ENCODE data around the gene TUBGCP6.

Gene TUBGCP6

DNA sequence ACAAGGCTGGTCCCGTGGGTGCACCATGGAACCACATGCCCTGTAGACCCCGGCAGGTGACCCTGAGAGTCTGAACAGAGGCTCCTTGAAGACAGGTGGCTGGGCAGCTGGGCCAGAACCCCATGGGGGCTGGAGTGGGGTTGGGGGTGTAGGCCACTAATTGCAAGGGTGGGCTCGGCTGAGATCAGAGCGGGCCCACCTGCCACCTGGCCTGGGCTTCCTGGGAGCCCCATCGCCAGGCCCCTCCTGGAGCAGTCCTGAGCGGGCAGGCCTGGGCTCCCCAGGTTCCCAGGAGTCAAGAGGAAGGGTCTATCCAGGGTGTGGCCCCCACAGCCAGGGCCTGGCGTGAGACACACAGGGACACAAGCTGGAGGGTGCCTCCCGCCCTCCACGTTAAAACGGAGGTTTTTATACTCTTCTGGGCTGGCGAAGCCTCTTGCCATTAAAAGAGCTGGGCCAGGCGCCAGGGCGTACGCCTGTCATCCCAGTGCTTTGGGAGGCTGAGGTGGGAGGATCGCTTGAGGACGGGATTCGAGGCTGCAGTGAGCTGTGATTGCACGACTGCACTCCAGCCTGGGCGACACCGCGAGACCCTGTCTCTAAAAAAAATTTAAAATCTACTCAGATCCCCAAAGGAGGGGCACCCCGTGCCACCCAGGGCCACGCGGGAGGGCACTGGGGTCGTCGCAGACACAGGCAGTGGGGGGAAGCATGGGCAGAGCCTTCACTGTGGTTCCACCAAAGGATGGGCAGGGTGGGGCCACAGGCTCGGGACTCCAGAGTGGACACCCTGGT, 63.9 kb downstream of the TUBGCP6 start:
- no peak for DNase-seq (ENCODE audit: low spot score)

DNA sequence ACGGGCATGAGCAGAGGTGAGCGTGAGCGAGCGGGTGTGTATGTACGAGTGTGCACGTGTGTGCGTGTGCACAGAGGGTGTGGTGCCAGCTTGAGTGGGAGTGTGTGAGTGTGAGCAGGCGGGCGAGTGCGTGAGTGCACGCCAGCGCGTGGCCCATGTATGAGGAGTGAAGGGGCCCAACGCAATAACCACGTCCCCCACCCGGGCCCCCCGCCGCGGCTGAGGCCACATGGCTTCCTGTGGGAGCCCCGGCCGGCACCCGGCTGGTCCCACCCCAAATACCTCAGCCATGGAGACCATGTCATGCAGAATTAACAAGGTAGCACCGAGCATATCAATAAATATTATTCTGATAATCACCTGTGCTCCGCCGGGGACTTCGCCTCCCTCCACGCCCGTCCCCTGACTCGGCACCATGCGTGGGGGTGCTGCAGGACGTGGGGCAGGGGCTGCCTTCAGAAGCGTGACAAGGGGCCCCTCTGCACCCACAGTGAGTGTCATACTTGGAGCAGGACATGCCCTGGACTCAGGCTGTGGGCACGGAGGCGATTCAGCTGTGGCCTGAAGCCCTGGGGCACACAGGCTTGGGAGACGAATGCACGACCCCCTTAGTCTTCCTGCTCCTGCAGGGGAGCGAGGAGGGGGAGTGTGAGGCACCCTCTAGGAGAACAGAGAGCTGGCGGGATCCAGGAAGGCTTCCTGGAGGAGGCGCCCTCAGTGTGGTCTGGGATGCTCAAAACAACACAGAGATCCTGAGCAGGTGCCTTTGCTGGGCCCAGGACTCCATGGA, 64.7 kb downstream of the TUBGCP6 start:
- no peak for DNase-seq (ENCODE audit: low spot score)

DNA sequence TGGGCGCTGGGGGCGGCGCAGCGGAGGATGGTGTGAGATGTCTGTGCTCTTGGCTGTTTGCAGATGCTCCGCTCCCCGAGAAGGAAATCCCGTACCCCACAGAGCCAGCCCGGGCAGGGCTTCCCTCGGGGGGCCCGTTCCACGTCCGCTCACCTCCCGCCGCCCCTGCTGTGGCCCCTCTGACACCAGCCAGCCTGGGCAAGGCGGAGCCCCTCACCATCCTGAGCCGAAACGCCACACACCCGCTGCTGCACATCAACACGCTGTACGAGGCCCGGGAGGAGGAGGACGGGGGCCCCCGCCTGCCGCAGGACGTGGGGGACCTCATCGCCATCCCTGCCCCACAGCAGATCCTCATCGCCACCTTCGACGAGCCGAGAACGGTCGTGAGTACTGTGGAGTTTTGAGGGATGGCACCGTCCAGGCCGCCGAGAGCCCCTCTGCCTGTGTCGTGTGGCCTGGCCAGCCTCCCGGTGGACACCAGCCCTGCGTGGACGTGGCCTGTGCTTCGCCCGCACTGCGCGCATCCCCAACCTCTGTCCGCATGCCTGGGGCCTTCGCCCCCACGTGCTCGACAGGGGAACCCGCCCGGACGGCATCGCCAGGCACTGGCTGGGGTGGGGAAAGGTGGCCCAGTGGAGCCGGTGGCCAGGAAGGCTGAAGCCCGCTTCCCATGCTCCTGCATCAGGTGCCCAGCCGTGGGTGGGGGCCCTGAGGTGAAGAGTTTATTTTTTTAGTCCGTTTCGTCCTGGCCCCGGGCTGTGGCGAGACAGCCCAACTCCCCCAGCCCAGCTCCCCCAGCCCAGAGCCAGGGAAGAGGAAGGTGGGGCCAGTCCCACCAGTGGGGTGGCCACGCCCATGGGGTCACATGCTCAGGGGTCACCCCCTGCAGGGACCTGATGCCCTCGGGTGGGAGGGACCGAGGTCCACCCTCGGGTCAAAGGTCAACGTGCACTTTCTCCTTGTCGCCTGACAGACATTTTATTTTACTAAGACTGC, 65.7 kb downstream of the TUBGCP6 start:
- DNase-seq (ENCODE audit: low spot score): no peak

DNA sequence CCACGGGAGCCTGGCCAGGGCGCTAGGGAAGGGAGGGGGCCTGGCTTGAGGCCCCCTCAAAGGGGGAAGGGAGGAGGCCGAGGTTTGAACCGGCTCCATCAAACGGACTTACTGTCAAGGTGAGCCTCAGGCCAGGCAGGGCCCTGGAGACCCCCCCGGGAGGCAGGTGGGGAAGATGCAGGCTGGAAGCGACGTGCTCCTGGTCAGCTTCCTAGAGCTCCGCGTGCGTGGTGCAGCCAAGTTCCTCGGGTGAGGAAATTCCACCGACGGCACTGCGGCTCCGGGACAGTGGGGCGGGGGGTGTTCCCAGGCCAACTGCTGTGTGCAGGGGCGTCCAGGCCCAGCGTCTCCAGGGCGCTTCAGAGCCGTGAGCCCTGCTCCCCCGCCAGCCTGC, 66.4 kb downstream of the TUBGCP6 start:
- no peak for DNase-seq (ENCODE audit: low spot score)

DNA sequence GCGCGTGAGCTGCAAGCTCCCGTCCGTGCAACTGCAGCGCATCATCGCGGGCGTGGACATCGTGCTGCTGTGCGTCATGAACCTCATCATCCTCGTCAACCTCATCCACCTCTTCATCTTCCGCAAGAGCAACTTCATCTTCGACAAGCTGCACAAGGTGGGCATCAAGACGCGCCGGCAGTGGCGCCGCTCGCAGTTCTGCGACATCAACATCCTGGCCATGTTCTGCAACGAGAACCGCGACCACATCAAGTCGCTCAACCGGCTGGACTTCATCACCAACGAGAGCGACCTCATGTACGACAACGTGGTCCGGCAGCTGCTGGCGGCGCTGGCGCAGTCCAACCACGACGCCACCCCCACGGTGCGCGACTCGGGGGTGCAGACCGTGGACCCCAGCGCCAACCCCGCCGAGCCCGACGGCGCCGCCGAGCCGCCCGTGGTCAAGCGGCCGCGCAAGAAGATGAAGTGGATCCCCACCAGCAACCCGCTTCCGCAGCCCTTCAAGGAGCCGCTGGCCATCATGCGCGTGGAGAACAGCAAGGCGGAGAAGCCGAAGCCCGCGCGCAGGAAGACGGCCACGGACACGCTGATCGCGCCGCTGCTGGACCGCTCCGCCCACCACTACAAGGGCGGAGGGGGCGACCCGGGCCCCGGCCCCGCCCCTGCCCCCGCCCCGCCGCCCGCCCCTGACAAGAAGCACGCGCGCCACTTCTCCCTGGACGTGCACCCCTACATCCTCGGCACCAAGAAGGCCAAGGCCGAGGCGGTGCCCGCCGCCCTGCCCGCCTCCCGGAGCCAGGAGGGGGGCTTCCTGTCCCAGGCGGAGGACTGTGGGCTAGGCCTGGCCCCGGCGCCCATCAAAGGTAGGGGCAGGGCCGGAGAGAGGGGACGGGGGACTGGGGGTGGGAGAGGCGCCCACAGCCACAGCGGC, 67.0 kb downstream of the TUBGCP6 start:
- DNase-seq (ENCODE audit: low spot score): no peak

DNA sequence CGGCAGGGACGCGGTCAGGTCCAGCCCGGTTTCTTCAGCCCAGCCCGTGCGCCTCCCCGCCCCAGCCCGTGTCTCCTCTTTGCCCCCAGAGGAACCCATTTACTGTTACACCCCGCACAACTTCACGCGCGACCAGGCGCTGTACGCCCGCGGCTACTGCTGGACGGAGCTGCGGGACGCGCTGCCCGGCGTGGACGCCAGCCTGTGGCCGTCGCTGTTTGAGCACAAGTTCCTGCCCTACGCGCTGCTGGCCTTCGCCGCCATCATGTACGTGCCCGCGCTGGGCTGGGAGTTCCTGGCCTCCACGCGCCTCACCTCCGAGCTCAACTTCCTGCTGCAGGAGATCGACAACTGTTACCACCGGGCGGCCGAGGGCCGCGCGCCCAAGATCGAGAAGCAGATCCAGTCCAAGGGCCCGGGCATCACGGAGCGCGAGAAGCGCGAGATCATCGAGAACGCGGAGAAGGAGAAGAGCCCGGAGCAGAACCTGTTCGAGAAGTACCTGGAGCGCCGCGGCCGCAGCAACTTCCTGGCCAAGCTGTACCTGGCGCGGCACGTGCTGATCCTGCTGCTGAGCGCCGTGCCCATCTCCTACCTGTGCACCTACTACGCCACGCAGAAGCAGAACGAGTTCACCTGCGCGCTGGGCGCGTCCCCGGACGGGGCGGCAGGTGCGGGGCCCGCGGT, 67.8 kb downstream of the TUBGCP6 start:
- no peak for DNase-seq (ENCODE audit: low spot score)

DNA sequence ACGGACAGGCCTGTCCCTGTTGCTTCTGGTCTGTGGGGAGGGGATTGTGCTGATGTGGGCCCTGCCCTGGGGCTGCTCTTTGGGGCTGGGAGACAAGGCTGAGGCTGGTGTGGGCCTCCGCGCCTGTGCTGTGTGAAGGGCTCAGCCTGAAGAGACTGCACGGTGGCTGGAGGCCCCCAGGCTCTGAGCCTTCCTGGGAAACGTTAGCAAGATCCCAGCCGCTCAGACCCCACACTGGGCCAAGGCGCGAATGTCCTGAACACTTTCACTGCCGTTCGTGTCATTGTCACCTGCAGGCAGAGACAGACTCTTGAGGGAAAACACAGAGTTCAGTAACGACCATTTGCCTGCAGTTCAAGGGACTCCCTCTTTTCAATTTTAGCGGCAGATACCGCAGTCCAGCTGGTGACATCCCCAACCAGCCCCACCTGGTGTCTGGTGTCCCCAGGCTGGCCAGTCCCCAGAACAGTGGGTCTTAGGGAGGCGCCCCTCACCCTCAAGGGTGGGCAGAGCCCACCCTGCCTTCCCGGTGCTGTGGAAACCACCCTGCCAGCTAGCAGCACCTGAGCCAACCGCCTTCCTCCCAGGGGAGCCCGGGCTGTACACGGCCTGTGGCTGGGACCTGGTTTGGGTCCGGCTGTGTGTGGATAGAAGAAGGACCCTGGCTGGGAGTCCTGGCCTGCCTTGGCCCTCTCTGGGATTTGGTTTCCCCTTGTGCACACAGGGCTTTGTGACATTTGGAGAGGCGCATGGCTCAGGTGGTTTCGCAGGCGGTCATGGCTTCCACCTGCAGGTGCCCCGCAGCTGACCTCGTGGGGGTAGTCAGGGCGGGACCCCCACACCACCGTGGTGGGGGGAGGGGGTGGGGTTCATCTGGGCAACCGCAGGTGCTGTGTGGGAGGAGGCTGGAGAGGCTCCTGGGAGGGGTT, 68.6 kb downstream of the TUBGCP6 start:
- no peak for DNase-seq (ENCODE audit: low spot score)

DNA sequence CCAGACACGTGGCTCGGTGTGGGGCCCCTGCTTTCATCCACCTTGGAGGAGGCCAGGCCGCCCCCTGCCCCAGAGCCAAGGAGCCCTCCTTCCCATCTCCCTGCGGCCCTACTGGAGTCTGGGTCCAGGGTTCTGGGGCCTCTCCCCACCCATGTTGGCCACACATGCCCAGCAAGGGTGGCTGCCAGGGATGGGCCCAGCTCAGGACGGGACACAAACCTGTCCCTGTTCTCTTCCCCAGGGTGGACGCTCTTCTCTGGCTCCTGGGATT, 69.7 kb downstream of the TUBGCP6 start:
- no peak for DNase-seq (ENCODE audit: low spot score)

DNA sequence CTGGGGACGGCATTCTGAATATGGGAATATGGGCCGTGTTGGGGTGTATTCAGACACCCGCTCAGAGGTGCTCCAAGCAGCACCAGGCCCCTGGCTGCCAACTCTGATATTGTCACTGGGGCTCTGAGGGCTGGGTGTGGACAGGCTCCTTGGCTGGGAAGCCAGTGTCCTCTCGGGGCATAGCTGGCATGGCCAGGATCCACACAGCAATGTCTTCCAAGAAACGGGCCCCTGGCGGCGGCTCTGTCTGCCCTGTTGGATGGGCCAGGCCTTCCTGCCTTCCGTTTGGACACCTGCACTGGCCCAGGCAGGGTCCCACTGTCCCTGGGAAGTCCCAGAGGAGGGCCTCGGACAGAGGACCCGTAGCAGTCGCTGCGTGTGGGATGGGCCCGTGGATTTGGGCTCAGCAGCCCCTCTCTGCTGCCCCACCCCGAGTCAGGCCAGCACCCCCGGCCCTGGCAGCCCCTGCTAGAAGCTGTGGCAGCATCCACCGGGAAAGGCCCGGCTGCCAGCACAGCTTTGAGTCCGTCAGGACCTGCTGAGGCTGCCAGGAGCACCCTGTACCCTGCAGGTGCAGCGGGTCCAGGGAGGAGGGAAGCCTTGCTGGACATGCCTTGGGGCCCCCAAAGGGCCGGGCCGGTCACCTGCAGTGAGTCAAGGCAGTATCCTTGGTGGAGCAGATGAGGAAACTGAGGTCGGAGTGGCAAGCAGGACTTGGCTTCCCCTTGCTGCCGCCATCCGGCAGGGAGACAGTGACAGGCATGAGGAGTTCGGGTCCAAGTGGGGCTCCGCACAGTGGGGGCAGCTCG, 70.2 kb downstream of the TUBGCP6 start:
- DNase-seq (ENCODE audit: low spot score): no peak

DNA sequence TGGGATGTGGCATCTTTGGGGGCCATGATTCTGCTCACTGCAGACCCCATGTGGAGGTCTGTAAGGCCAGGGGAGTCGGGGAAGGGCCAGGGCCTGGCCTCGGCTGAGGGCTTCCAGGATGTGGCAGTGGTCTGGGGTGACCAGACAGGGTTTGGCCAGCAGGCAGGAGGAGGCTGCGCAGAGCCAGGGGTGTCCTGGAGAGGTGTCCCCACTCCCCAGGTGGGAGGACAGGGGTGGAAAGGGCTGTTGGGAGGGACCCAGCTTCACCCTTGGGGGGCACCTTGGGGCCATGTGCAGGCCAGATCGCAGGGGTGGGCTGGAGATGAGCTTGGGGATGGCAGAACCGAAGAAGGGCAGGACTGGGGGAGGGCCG, 70.9 kb downstream of the TUBGCP6 start:
- no peak for DNase-seq (ENCODE audit: low spot score)

DNA sequence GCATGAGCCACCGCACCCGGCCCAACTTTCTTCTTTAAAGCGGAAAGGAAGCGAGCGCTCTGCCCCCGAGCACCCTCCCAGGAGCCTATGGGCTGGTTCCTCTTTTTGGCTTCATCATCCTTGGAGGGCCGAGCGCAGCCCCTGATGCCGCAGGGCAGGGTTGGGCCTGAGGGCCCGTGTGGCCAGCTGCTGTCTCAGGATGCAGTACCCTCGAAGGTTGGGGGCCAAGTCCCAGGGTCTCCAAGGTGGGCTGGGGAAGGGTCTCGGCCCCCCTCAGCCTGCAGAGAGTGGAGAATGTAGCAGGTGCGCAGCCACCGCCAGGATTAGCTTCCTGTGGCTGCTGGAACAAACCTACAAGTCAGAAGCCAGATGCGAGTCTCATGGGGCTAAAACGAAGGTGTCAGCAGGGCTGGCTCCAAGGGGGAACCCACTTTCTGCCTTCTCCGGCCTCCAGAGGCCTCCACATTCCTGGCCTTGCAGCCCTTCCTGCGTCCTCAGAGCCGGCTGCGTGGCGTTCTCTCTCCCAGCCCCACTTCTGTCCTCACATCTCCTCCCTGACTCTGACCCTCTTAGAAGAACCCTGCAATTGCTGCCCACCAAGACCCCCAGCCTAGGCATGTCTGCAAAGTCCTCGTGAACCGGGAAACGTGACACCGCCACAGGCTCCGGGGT, 71.4 kb downstream of the TUBGCP6 start:
- no peak for DNase-seq (ENCODE audit: low spot score)

DNA sequence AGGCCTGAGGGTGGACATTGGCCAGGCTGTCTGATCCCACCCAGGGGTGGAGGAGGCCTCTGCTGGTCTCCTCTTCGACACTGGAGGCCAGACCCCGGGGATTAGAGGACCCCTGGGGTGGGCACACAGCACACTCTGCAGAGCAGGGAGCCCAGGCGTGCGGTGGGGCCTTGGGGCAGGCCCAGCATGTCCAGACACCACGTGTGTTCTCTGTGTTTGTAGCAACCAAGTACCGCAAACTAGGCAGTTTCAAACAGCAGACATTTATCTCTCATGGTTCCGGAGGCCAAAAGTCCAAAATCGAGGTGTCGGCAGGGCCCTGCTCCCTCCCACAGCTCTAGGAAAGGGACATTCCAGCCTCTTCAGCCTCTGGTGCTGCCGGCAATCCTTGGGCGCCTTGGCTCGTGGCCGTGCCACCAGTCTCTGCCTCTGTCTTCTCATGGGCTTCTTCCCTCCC, 72.8 kb downstream of the TUBGCP6 start:
- no peak for DNase-seq (ENCODE audit: low spot score)

DNA sequence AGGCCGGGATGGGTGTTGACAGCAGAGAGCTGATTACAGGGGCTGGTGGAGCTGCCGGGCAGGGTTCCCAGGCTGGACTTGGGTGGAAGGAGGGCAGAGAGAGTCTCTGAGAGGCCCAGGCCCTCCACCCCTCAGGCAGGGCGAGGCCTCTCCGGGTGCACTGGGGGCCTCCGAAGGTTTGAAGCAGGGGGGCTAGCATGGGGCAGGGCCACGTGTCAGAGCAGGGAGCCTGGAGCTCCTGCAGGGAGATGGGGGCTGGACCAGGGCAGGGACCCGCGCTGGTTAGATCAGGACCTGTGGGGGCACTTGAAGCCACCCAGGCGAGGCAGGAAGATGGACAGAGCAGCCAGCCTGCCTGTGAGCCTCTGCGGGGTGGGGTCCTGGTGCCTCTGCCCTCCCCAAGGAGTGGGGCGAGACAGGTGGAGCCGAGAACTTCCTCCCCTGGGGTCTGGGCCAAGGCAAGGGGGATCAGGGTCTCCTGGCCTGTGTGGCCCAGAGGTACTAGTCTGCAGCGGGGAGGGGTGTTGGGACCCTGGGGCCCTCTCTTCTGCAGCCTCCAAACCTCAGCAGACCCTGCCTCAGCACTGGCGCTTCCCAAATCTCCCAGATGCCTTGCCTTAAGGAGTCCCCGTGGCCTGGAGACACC, 73.4 kb downstream of the TUBGCP6 start:
- DNase-seq (ENCODE audit: low spot score): no peak

DNA sequence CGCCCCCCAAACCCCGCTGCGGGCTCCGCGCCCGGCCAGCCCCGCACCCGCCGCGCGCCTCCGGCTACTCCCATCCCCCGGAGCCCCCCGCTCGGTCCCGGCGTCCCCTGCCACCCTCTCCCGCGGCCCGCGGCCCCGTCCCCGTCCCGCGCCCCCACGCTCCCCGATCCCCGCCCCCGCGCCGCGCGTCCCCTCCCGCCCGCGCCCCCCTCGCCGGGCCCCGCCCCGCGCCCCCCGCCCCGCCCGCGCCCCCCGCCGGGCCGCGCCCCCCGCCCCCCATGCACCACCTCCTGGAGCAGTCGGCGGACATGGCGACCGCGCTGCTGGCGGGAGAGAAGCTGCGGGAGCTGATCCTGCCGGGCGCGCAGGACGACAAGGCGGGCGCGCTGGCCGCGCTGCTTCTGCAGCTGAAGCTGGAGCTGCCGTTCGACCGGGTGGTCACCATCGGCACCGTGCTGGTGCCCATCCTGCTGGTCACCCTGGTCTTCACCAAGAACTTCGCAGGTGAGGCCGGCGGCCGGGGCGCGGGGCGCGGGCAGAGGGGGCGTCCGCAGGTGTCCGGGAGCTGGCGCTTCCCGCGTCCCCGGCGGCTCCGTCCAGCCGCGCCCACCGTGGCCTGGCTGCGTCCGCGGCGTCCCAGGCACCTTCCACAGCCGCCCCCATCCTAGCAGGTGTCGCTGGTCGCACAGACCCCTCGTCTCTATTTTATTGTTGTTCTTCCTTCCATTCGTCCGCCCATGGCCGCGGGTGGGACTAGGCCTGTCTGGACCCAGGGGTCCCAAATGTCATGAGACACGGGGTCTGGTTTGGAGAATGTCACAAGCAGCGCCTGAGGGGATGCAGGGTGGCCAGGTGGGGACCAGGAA, 74.1 kb downstream of the TUBGCP6 start, which contains the start of gene PANX2:
Gene PANX2 (plus strand): TSS at position 279 of the 866 bp plus-strand sequence. CDS start 0 bp downstream, at position 279.
- no peak for DNase-seq (ENCODE audit: low spot score)

DNA sequence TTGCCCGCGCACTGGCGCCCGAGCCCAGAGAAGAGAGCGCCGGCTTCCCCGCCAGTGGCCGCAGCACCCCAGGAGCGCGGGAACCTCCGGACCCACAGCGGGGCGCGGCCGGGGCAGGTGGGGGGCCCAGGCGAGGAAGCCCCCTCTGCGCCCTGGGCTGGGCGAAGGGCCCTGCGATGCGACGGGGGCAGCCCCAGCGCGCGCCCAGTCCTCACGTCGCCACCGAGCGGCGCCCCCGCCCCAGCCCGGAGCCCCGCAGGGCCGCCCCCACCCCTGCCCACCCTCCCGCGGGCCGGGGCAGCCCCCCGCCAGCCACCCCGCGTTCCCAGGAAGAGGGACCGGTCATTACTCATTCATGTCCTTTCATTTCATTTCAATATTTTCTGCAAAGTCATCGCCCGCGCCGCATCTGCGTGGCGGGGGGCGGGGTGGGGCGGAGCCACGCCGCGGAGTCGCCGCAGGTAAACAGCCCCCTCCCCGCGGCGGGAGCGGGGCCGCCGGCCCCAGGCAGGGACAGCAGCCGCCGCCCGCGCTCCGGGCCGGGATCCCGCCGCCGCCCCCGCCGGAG, 75.0 kb downstream of the TUBGCP6 start:
- no peak for DNase-seq (ENCODE audit: low spot score)

DNA sequence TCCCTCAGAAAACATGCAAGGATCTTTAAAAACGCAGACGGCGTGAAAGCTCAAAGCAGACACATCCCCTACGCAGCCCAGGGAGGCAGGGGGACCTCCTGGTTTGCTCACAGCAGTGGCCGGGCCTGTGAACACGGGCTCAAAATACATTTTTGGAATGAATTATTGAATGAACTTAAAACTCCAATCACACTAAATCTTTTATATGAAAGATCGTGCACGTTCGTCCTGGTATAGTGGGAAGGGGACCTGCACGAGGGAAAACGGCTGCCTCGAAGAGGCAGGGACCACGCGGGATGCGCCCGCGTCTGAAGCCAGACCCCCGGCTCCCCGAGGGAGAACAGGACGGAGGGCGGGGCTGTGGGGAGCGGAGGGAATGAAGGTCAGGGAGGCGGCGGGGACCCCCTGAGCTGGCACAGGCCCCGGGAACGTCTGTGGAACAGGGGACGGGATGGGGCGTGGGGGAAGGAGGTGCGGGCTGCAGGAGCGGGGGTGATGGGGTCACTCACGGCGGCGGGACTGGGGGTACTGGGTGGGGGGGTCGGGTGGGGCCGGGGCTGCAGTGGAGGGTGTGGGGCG, 75.6 kb downstream of the TUBGCP6 start:
- DNase-seq (ENCODE audit: low spot score): no peak

Measured in CD4-positive, alpha-beta T cell treated with Interleukin-2 at 100 ng/mL for 4 hours (primary cell).